ENCODE data around the gene DMTF1. TPM values are rescaled to one million over a fixed set of nuclear protein-coding genes. Genes with fewer than 3 reads are reported as not detected.

The DMTF1 gene
- total RNA-seq, 1 donor from 2014 or later: 113 TPM

- no peak overlapping the region for H3K4me3 Mint-ChIP-seq
- H3K4me1 Mint-ChIP-seq: no peaks in the 10 kb centered on the region
- H3K27me3 Mint-ChIP-seq (ENCODE audit: low read depth): peaks cover 2% of the 10 kb centered on the region
- H3K36me3 Mint-ChIP-seq (ENCODE audit: low read depth): no peaks in the 10 kb centered on the region
- H3K9me3 Mint-ChIP-seq: peaks cover 5% of the 10 kb centered on the region
- no peak for TF ChIP-seq CTCF (conservative IDR thresholded peaks at IDR 0.05)
- no peak for DNase-seq (ENCODE audit: low read depth, low spot score)
- no peak overlapping the region for H3K27ac Mint-ChIP-seq (ENCODE audit: unreplicated experiment)
These were observed 15.0 kb upstream of the DMTF1 start for GRCh38 chr7:87137271-87137670.

- Mint-ChIP-seq H3K36me3 (ENCODE audit: low read depth) (no peaks in the 10 kb centered on the region), H3K4me1 (no peaks in the 10 kb centered on the region), H3K27me3 (ENCODE audit: low read depth) (peaks cover 2% of the 10 kb centered on the region), H3K9me3 (peaks cover 5% of the 10 kb centered on the region), H3K4me3 (no peak overlapping the region), H3K27ac (ENCODE audit: unreplicated experiment) (no peak overlapping the region)
- DNase-seq (ENCODE audit: low read depth, low spot score): no peak
- no peak for TF ChIP-seq CTCF (conservative IDR thresholded peaks at IDR 0.05)
These were observed 12.7 kb upstream of the DMTF1 start for GRCh38 chr7:87139514-87139913.

- Mint-ChIP-seq H3K27me3 (ENCODE audit: low read depth) (peaks cover 2% of the 10 kb centered on the region), H3K9me3 (peaks cover 5% of the 10 kb centered on the region), H3K27ac (ENCODE audit: unreplicated experiment) (no peak overlapping the region), H3K4me3 (no peak overlapping the region), H3K4me1 (no peaks in the 10 kb centered on the region), H3K36me3 (ENCODE audit: low read depth) (no peaks in the 10 kb centered on the region)
- TF ChIP-seq CTCF (conservative IDR thresholded peaks at IDR 0.05): no peak
- DNase-seq (ENCODE audit: low read depth, low spot score): no peak
These were observed 11.9 kb upstream of the DMTF1 start for GRCh38 chr7:87140271-87140748.

- no peak for DNase-seq (ENCODE audit: low read depth, low spot score)
- Mint-ChIP-seq H3K27me3 (ENCODE audit: low read depth) (peaks cover 2% of the 10 kb centered on the region), H3K4me3 (no peak overlapping the region), H3K27ac (ENCODE audit: unreplicated experiment) (no peak overlapping the region), H3K4me1 (no peaks in the 10 kb centered on the region), H3K36me3 (ENCODE audit: low read depth) (no peaks in the 10 kb centered on the region), H3K9me3 (no peaks in the 10 kb centered on the region)
- TF ChIP-seq CTCF (conservative IDR thresholded peaks at IDR 0.05): no peak
These were observed 8.0 kb upstream of the DMTF1 start for GRCh38 chr7:87144173-87144657.

GRCh38 chr7:87146740-87147386 is 5.4 kb upstream of the DMTF1 start:
- Mint-ChIP-seq H3K36me3 (ENCODE audit: low read depth) (no peaks in the 10 kb centered on the region), H3K27me3 (ENCODE audit: low read depth) (no peaks in the 10 kb centered on the region), H3K4me1 (peaks cover 9% of the 10 kb centered on the region), H3K4me3 (no peak overlapping the region), H3K27ac (ENCODE audit: unreplicated experiment) (no peak overlapping the region), H3K9me3 (no peaks in the 10 kb centered on the region)
- DNase-seq (ENCODE audit: low read depth, low spot score): no peak
- no peak for TF ChIP-seq CTCF (conservative IDR thresholded peaks at IDR 0.05)

All from neural crest cell (in vitro differentiated cells).